NCI-H2029 (cell line): Measurements from ENCODE around the gene PSMB7.

Experiments
- DNase-seq: peaks from one replicate; lab custom pipeline; 2025; lab: John Stamatoyannopoulos, UW

The PSMB7 gene

GRCh38 chr9:124411514-124412227 lies 3.6 kb downstream of the PSMB7 start:
- no peak for DNase-seq

DNA sequence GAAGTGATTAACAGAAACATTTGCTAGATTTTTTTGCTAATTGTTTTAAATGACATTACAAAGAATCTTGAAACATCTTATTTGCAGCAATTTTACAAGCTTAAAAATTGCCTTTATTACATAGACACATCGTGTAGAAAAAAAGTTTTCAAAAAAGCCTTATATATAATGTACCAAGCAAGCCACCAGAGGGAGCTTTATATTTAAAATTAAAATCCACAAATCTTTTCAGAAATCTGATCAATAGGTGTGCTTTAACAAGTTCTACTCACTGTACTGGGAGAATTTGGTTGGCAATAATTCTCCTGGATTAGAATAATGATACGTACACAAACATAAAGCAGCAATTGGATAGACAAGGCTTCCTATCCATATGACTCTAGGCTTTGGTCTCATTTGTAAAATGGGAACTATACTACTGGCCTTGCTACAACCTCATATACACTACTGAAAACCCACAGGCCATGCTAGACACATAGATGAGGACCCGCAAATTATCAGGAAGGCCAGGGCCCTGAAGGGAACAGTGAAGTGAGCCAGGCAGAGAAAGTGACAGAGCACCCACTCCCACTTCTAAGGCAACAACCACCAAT lies 4.8 kb downstream of the PSMB7 start:
- no peak for DNase-seq

DNA sequence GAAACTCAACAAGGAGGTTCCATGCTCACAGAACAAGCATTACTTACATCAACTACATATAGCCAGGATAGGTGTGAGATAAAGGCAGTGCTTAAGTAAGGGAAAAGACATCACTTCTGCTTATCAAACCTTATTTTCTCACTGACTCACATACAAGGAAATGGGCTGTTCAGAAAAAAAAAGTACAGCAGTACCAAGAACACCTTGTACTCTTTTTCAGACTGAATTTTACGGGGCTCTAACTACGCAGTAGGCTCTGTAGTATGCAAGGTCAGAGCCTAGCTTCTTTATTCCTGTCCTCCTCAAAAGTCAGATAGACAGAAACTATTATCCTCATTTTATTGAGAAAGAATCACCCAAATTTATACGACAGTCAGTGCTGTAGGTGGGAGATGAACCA lies 5.8 kb downstream of the PSMB7 start:
- no peak for DNase-seq

DNA sequence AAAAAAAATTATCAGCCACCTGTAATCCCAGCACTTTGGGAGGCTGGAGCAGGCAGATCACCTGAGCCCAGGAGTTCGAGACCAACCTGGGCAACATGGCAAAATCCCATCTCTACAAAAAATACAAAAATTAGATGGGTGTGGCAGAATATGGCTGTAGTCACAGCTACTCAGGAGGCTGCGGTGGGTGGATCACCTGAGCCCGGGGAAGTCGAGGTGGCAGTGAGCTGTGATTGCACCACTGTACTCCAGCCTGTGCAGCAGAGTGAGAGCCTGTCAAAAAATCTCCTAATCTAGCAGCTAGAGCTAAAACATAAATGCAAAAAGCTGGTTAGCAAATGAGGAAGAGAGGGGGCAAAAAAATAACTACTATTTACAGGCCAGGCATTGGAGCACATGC lies 12.0 kb downstream of the PSMB7 start:
- DNase-seq: no peak

DNA sequence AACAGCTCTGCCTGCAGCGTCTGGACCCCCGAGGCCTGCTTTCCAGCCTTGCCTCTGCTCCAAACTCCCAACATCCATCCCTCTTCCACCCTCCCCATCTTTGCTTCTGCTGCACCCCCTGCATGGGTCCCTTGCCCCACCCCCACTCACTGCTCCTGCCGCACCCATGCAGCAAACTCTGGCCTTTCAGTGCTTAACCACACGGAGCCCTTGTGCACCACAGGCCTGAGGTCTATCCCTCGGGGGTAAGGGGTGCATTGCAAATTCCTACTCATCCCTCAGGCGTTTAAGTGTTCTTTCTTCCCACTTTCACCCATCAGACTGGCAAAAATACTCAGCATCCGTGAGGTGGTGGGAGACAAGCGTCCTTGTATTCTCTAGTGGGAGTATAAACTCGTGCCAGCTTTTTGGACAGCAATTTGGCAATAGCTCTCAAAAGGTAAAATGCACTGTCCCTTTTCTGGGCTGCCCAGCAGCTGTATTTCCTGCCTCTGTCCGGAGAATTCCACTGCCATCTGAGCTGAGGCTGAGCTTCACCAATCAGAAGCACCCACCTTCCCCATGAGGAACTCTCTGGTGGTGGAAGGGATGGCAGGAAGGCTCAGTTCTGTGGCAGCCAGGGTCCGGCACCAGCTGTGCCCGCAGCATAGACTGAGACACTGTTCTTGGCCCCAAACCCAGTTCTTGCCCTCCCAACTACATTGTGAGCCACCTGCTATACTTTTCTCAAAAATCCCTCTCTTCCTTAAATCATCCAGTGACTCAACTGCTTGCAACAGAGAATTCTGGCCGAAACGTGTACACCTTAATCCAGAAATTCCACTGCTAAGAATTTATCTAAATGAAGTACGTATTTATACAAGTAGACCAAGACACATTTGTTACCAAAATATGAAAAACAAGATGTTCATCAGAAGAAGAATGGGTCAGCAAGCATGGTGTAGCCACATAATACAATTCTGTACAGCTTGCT lies 15.0 kb downstream of the PSMB7 start:
- no peak for DNase-seq

GRCh38 chr9:124399323-124399967 lies 15.8 kb downstream of the PSMB7 start:
- DNase-seq: no peak

GRCh38 chr9:124398191-124398935 lies 16.9 kb downstream of the PSMB7 start:
- no peak for DNase-seq

GRCh38 chr9:124395826-124396225 lies 19.4 kb downstream of the PSMB7 start:
- DNase-seq: no peak

GRCh38 chr9:124394596-124394995 lies 20.6 kb downstream of the PSMB7 start:
- no peak for DNase-seq

DNA sequence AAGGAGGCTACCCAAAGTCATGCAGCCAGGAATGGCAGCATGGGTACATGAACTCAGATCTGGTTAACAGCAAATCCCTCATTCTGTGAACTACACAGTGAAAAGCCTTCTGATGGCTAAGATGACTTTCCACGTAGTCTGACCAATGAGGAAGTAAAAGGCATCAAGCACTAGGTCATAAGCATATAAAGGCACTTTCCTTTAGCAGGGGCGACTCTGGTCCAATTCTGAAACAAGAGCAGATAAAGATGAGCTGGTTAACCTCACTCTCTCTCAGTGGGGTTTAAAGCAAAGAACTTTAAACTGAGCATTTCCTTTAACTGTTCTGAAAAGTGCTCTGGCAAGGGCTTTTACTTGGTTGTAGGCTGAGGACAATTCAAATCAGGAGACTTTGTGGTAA lies 21.1 kb downstream of the PSMB7 start:
- no peak for DNase-seq

DNA sequence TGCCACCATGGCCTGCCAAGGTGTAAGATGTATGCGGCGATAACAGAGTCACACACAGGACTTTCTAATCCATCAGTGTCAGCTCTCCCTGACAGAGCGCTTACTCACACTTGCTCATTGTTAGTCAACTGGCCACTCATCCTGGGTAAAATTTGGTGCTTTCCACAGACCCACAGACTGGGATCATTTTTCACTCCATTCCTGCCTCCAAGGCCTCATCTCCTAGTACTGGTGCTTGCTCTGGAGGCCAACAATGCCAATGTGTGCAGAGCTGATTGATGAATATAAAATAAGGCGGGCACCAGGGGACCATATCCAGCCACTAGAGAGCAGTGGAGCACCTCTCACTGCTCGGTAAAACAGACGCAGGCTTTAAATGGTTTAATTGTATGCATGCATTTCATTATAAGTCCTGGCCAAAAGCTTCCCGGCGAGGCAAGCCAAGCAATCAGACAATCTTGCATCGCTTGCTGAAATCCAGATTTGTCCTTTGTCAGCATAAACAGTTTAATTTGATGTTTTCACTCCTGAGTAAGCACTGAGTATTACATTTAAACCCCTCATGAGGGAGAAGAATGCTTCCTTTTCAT lies 22.3 kb downstream of the PSMB7 start:
- DNase-seq: no peak

GRCh38 chr9:124392254-124392870 lies 22.9 kb downstream of the PSMB7 start:
- DNase-seq: no peak

- DNase-seq: no peak
These were observed 24.2 kb downstream of the PSMB7 start for GRCh38 chr9:124390794-124391658.

DNA sequence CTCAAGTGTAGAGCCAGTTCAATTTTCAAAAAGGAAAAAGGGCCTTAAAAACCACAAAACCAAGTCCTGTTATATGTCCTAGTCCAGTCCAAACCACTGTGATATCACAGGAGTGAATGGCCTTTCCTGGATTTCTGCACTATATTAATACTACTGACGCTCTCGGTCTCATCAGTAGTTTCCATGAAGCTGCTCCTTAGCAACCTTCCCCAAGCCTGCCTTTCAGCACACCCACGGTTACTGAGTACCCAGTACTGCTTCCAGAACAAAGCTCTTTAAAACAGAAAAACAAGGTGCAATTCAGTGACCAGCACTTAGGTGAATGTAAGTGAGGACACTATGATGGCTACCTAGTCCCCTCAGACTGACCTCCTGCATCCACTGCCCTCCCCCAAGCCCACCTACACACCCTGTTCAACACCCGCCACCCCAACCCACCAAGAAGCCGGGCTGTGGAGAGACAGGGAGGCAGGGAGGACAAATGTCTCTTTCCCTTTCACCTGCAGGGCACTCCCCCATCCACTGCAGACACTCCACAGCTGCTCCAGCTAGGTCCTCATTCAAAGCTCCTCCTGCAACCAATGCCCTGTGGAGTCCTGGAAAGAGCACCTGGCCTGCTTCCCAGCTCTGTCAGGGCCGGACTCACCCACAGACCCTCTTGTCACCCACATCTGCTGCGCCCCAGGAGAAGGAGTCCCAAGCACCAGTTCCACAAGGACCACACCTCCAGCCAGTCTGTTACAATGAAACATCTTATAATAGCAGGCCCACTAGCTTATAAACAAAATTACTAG lies 25.9 kb downstream of the PSMB7 start:
- DNase-seq: peak; percentile 55

DNA sequence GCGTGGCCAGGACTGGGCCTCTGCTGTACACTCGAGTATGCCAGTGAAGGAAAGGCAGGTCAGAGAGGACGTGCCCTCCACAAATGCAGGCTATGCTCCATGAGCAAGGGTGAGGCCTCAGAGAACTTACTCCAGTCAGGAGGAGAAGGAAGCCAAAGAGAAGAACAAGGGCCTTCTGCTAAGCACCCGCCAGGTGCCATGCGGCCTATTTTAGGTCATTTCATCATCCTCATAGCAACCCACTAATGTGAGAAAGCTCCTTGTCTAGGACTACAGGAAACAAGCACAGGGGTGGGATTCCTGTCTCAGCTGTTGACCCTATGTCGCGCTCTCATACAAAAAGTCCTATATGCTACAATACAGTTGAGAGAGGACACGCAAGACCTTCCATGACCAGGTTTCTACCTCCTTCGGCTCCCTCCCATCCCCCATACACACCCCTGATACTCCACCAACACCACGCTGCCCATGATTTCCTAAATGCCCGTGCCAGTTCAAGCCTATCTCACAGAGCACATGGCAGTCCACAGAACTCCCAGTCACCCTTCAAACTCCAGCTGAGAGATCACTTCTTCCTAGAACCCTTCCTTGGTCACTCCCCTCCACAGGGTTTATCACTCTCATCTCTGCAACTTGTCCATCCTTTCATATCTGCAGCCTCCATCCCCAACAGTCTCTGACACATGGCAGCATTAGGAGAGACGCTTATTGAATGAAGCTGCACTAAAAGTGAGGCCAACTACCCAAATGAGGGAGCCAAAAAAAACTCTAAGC lies 26.8 kb downstream of the PSMB7 start:
- DNase-seq: peak; percentile 26

GRCh38 chr9:124386201-124386600 lies 29.0 kb downstream of the PSMB7 start:
- no peak for DNase-seq

DNA sequence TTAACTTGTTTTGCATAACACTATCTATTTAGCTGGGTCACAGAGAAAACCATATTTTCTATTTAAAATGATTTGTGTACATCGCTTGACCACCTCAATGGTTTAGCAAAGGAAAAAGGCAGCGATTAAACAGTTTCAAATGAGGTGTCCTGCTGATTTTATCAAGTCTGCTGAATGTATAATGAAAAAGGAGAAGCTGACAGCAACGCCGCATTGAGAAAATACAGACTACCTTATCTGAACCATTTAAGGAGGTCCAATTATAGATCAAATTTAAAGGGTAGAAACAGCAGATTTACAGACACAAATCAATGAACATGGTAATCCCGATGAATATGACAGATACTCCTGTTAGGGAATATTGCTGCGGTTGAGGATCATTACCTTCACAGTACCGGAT lies 29.6 kb downstream of the PSMB7 start:
- no peak for DNase-seq

GRCh38 chr9:124384846-124385245 lies 30.4 kb downstream of the PSMB7 start:
- peak; percentile 73 for DNase-seq
